Measurements from ENCODE around the gene RNF115. TPM values are rescaled to one million over a fixed set of nuclear protein-coding genes. Genes with fewer than 3 reads are reported as not detected.

RNF115 gene
- total and polyA plus RNA-seq, 2 of the 13 experiments (the other 11 are each of a cell fraction or from before 2014, with no cell fraction given): 6.0 to 10.1 TPM

GRCh38 chr1:145711213-145711651, 112.7 kb downstream of the RNF115 start (continued):
- TF ChIP-seq, protein P1, sequence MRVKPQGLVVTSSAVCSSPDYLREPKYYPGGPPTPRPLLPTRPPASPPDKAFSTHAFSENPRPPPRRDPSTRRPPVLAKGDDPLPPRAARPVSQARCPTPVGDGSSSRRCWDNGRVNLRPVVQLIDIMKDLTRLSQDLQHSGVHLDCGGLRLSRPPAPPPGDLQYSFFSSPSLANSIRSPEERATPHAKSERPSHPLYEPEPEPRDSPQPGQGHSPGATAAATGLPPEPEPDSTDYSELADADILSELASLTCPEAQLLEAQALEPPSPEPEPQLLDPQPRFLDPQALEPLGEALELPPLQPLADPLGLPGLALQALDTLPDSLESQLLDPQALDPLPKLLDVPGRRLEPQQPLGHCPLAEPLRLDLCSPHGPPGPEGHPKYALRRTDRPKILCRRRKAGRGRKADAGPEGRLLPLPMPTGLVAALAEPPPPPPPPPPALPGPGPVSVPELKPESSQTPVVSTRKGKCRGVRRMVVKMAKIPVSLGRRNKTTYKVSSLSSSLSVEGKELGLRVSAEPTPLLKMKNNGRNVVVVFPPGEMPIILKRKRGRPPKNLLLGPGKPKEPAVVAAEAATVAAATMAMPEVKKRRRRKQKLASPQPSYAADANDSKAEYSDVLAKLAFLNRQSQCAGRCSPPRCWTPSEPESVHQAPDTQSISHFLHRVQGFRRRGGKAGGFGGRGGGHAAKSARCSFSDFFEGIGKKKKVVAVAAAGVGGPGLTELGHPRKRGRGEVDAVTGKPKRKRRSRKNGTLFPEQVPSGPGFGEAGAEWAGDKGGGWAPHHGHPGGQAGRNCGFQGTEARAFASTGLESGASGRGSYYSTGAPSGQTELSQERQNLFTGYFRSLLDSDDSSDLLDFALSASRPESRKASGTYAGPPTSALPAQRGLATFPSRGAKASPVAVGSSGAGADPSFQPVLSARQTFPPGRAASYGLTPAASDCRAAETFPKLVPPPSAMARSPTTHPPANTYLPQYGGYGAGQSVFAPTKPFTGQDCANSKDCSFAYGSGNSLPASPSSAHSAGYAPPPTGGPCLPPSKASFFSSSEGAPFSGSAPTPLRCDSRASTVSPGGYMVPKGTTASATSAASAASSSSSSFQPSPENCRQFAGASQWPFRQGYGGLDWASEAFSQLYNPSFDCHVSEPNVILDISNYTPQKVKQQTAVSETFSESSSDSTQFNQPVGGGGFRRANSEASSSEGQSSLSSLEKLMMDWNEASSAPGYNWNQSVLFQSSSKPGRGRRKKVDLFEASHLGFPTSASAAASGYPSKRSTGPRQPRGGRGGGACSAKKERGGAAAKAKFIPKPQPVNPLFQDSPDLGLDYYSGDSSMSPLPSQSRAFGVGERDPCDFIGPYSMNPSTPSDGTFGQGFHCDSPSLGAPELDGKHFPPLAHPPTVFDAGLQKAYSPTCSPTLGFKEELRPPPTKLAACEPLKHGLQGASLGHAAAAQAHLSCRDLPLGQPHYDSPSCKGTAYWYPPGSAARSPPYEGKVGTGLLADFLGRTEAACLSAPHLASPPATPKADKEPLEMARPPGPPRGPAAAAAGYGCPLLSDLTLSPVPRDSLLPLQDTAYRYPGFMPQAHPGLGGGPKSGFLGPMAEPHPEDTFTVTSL (CRISPR knock-in tag; IDR thresholded peaks at IDR 0.05; ENCODE audit: borderline replicate concordance): peak; percentile 91
- peak; percentile 93 for TF ChIP-seq TEAD3 (CRISPR knock-in tag; optimal IDR thresholded peaks at IDR 0.05; ENCODE audit: borderline replicate concordance)
- no peak for TF ChIP-seq ZNF558 (CRISPR knock-in tag; IDR thresholded peaks at IDR 0.05; ENCODE audit: borderline replicate concordance)
- peak; percentile 42; the same call in 1 of the 2 replicates for TF ChIP-seq ZNF331 (CRISPR knock-in tag; IDR thresholded peaks at IDR 0.05)
- TF ChIP-seq TFAP4 (IDR thresholded peaks at IDR 0.05; ENCODE audit: borderline replicate concordance, low read depth): peak; percentile 11; the same call in 1 of the 2 replicates
- no peak for TF ChIP-seq ZNF343 (CRISPR knock-in tag; IDR thresholded peaks at IDR 0.05)
- no peak for TF ChIP-seq ZNF878 (CRISPR knock-in tag; IDR thresholded peaks at IDR 0.05)
- 0 out of 2 replicates have a peak, but pooled peaks have one; percentile 30 for TF ChIP-seq TBX2 (CRISPR knock-in tag; IDR thresholded peaks at IDR 0.05; ENCODE audit: borderline replicate concordance)
- no peak for TF ChIP-seq ZNF180 (CRISPR knock-in tag; IDR thresholded peaks at IDR 0.05; ENCODE audit: borderline replicate concordance, low read depth)
- TF ChIP-seq FOXA1 (IDR thresholded peaks at IDR 0.05): no peak
- TF ChIP-seq FOXA1 (CRISPR knock-in tag; IDR thresholded peaks at IDR 0.05): peak; percentile 73
- 0 out of 2 replicates have a peak, but pooled peaks have one; percentile 21 for TF ChIP-seq ZNF800 (CRISPR knock-in tag; IDR thresholded peaks at IDR 0.05)
- 0 out of 2 replicates have a peak, but pooled peaks have one; percentile 87 for TF ChIP-seq SATB2 (CRISPR knock-in tag; IDR thresholded peaks at IDR 0.05)
- TF ChIP-seq, protein P2, sequence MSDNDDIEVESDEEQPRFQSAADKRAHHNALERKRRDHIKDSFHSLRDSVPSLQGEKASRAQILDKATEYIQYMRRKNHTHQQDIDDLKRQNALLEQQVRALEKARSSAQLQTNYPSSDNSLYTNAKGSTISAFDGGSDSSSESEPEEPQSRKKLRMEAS (IDR thresholded peaks at IDR 0.05): peak; percentile 61
- TF ChIP-seq MTA1 (CRISPR knock-in tag; IDR thresholded peaks at IDR 0.05; ENCODE audit: borderline replicate concordance): peak; percentile 58; the same call in 1 of the 2 replicates
- no peak for TF ChIP-seq PAWR (CRISPR knock-in tag; IDR thresholded peaks at IDR 0.05; ENCODE audit: borderline replicate concordance)
- no peak for TF ChIP-seq ZNF790 (CRISPR knock-in tag; IDR thresholded peaks at IDR 0.05; ENCODE audit: borderline replicate concordance)
- TF ChIP-seq USF2 (IDR thresholded peaks at IDR 0.05; ENCODE audit: low read depth, low read length): no peak
- TF ChIP-seq USF2 (CRISPR knock-in tag; IDR thresholded peaks at IDR 0.05; ENCODE audit: borderline replicate concordance): 0 out of 2 replicates have a peak, but pooled peaks have one; percentile 21
- TF ChIP-seq NFATC3 (CRISPR knock-in tag; IDR thresholded peaks at IDR 0.05): no peak

Data from HepG2 (cell line).